Liver (tissue), 9 donors: ENCODE measurements around the gene MND1. TPM values are rescaled to one million over a fixed set of nuclear protein-coding genes. Genes with fewer than 3 reads are reported as not detected.

Source experiments
- DNase-seq: peaks from one replicate; pipeline ENCODE4 v3.0.0-alpha.2; 2017; ENCODE audit warnings: low spot score
- H3K27ac ChIP-seq, 2 donors: one replicate each; pipeline ENCODE4 v1.7.0; 2013; ENCODE audit warnings: inconsistent platforms in 2 of 2, low read length in 2 of 2, control low read depth in 1 of 2, low read depth in 1 of 2, mild to moderate bottlenecking in 1 of 2
- H3K27me3 ChIP-seq, 4 donors: one replicate each; pipeline versions ENCODE4 v1.6.1 to v1.7.0; 2013; ENCODE audit warnings: low read length in 3 of 4, inconsistent platforms in 1 of 4, mild to moderate bottlenecking in 1 of 4, moderate library complexity in 1 of 4; ENCODE audit not compliant: control insufficient read depth in 4 of 4, insufficient read depth in 4 of 4
- H3K36me3 ChIP-seq, 4 donors: one replicate each; pipeline versions ENCODE4 v1.6.1 to v1.7.0; 2013; ENCODE audit warnings: low read length in 3 of 4, mild to moderate bottlenecking in 3 of 4, low read depth in 1 of 4, moderate library complexity in 1 of 4; ENCODE audit not compliant: control insufficient read depth in 4 of 4, insufficient read depth in 3 of 4
- H3K4me1 ChIP-seq, 4 donors: one replicate each; pipeline versions ENCODE4 v1.6.1 to v1.7.0; 2013; ENCODE audit warnings: low read length in 3 of 4, mild to moderate bottlenecking in 3 of 4, moderate library complexity in 1 of 4; ENCODE audit not compliant: control insufficient read depth in 4 of 4, insufficient read depth in 4 of 4
- H3K4me3 ChIP-seq, 3 donors: one replicate each; pipeline versions ENCODE4 v1.6.1 to v1.7.0; 2013; ENCODE audit warnings: low read length in 3 of 3, control low read depth in 1 of 3, low read depth in 1 of 3, mild to moderate bottlenecking in 1 of 3
- H3K9ac ChIP-seq, 2 donors: one replicate each; pipeline ENCODE4 v1.7.0; 2013; ENCODE audit warnings: low read length in 2 of 2, mild to moderate bottlenecking in 2 of 2, moderate library complexity in 2 of 2, control low read depth in 1 of 2, low read depth in 1 of 2
- H3K9me3 ChIP-seq, 4 donors: one replicate each; pipeline versions ENCODE4 v1.6.1 to v1.7.0; 2013; ENCODE audit warnings: low read length in 3 of 4; ENCODE audit not compliant: control insufficient read depth in 4 of 4
- EGR1 ChIP-seq, 2 donors: IDR thresholded peaks; 2 replicates each; pipeline ENCODE4 v1.6.1; 2016 to 2018; ENCODE audit warnings: antibody characterized with exemption in 2 of 2, low read depth in 2 of 2
- FOXA1 ChIP-seq: IDR thresholded peaks from 2 replicates; pipeline ENCODE4 v1.6.1; 2016; ENCODE audit warnings: antibody characterized with exemption
- FOXA2 ChIP-seq: IDR thresholded peaks from 2 replicates; pipeline ENCODE4 v1.6.1; 2016; ENCODE audit warnings: antibody characterized with exemption
- GABPA ChIP-seq, 2 donors: IDR thresholded peaks in 1 of 2; conservative IDR thresholded peaks in 1 of 2; 2 replicates each; pipeline ENCODE4 v1.6.1; 2016; ENCODE audit warnings: antibody characterized with exemption in 2 of 2, mild to moderate bottlenecking in 1 of 2, moderate library complexity in 1 of 2
- HNF4A ChIP-seq, 2 donors: conservative IDR thresholded peaks; 2 replicates each; pipeline ENCODE4 v1.6.1; 2016; ENCODE audit warnings: antibody characterized with exemption in 2 of 2, mild to moderate bottlenecking in 2 of 2
- RAD21 ChIP-seq, 2 donors: IDR thresholded peaks; 2 replicates each; pipeline ENCODE4 v1.6.1; 2016; ENCODE audit warnings: antibody characterized with exemption in 2 of 2, mild to moderate bottlenecking in 2 of 2
- SP1 ChIP-seq: IDR thresholded peaks from 2 replicates; pipeline ENCODE4 v1.6.1; 2018; ENCODE audit warnings: antibody characterized with exemption, mild to moderate bottlenecking
- YY1 ChIP-seq: IDR thresholded peaks from 2 replicates; pipeline ENCODE4 v1.6.1; 2016; ENCODE audit warnings: antibody characterized with exemption, mild to moderate bottlenecking
- WGBS: extraction: QIAGEN DNeasy Blood & Tissue Kit; methylation state at CpG from one replicate; pipeline ENCODE4 v1.1.7; 2013; 5-methylcytosine and 5-hydroxymethylcytosine counted together
- polyA plus RNA-seq, 2 donors: library from polyadenylated mRNA; stranded (reverse) in 1 of 2; unstranded in 1 of 2; fragments of 200-250 nt in 1 of 2; fragments of >200 nt in 1 of 2; fragmentation: Nextera tagmentation in 1 of 2; extraction: Ambion mirVana in 1 of 2; gene quantifications; one replicate each; pipeline versions ENCODE4 v1.2.1 to v1.2.3, GENCODE V29; 2013 to 2015
- total RNA-seq, 2 donors: library from RNA; depleted of rRNA; stranded (reverse); fragments of >200 nt; gene quantifications; one replicate each; pipeline ENCODE4 v1.2.3, GENCODE V29; 2014
- TF ChIP-seq, protein P1 (sequence below): fragments of 150-350 bp; IDR thresholded peaks from 2 replicates; pipeline ENCODE4 v1.5.1; 2017; ENCODE audit warnings: improper control_type of control experiment, low read depth, low read length; ENCODE audit not compliant: missing input control
- TF ChIP-seq, protein P2 (sequence below): IDR thresholded peaks from 2 replicates; pipeline ENCODE4 v1.6.1; 2016; ENCODE audit warnings: antibody characterized with exemption
- TF ChIP-seq, protein P3 (sequence below): IDR thresholded peaks from 2 replicates; pipeline ENCODE4 v1.6.1; 2016; ENCODE audit warnings: antibody characterized with exemption
- TF ChIP-seq, protein P4 (sequence below): IDR thresholded peaks from 2 replicates; pipeline ENCODE4 v1.6.1; 2016; ENCODE audit warnings: antibody characterized with exemption, mild to moderate bottlenecking
- donor health status: healthy.
- donor health status: healthy.
- donor health status: healthy.
- donor health status: healthy.
- donor health status: healthy.

MND1 gene
- total and polyA plus RNA-seq, 4 donors, result 0.17 to 2.5 (median 0.42) TPM

DNA sequence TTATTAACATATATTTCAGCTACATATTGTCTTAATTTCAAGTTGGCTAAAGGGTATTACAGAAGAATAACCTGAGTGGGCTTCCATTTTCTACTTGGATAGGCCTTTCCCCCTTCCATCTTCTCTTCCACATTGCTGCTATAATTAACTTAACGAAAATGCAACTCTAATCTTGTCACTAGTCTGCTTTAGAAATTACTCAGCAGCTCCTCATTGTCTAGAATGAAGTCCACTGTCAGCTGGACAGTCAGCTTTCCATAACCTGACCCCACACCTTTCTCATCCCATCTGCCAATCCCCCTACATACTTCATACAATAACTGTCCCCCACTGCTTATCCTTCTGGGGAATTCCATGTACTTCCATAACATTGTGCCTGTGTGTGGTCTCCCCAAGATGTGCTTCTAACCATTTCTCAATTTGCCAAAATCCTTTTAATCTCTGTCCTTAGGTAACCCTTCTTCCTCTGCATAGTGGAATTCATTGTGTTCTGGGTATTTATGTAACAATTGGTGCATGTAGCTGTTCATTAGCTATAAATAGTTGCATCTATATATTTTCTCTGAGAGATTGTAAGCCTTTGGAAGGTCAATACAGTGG is 4.8 kb downstream of the MND1 start (continued):
- TF ChIP-seq, protein P1, sequence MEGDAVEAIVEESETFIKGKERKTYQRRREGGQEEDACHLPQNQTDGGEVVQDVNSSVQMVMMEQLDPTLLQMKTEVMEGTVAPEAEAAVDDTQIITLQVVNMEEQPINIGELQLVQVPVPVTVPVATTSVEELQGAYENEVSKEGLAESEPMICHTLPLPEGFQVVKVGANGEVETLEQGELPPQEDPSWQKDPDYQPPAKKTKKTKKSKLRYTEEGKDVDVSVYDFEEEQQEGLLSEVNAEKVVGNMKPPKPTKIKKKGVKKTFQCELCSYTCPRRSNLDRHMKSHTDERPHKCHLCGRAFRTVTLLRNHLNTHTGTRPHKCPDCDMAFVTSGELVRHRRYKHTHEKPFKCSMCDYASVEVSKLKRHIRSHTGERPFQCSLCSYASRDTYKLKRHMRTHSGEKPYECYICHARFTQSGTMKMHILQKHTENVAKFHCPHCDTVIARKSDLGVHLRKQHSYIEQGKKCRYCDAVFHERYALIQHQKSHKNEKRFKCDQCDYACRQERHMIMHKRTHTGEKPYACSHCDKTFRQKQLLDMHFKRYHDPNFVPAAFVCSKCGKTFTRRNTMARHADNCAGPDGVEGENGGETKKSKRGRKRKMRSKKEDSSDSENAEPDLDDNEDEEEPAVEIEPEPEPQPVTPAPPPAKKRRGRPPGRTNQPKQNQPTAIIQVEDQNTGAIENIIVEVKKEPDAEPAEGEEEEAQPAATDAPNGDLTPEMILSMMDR, result no peak
- TF ChIP-seq FOXA2, result no peak

DNA sequence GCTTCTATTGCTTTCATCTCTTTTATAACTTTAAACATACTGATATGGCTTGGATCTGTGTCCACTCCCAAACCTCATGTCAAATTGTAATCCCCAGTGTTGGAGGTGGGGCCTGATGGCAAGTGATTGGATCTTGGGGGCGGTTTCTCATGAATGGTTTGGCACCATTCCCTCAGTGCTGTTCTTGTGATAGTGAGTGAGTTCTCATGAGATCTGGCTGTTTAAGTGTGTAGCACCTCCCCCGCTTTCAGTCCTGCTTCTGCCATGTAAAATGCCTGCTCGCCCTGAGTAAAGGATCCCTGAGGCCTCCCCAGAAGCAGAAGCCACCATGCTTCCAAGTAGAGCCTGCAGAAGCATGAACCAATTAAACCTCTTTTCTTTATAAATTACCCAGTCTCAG is 17.7 kb downstream of the MND1 start:
- no peak for DNase-seq
- Histone ChIP-seq H3K9ac (no peak overlapping the region), H3K9me3 (no peaks in the 10 kb centered on the region), H3K27ac (no peak overlapping the region), H3K4me3 (no peak overlapping the region), H3K4me1 (no peaks in the 10 kb centered on the region), H3K36me3 (no peaks in the 10 kb centered on the region), H3K27me3 (no peaks in the 10 kb centered on the region)
- TF ChIP-seq FOXA1 (no peak), SP1 (no peak), YY1 (no peak), GABPA (IDR thresholded peaks at IDR 0.05 in 1 of 2, conservative IDR thresholded peaks at IDR 0.05 in 1 of 2) (no peak), RAD21 (IDR thresholded peaks at IDR 0.05) (no peak)
- TF ChIP-seq, protein P2, sequence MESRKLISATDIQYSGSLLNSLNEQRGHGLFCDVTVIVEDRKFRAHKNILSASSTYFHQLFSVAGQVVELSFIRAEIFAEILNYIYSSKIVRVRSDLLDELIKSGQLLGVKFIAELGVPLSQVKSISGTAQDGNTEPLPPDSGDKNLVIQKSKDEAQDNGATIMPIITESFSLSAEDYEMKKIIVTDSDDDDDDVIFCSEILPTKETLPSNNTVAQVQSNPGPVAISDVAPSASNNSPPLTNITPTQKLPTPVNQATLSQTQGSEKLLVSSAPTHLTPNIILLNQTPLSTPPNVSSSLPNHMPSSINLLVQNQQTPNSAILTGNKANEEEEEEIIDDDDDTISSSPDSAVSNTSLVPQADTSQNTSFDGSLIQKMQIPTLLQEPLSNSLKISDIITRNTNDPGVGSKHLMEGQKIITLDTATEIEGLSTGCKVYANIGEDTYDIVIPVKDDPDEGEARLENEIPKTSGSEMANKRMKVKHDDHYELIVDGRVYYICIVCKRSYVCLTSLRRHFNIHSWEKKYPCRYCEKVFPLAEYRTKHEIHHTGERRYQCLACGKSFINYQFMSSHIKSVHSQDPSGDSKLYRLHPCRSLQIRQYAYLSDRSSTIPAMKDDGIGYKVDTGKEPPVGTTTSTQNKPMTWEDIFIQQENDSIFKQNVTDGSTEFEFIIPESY, result no peak
- TF ChIP-seq, protein P1, result no peak
- WGBS, result 96% methylated on average over 3 of the region's 3 CpGs

DNA sequence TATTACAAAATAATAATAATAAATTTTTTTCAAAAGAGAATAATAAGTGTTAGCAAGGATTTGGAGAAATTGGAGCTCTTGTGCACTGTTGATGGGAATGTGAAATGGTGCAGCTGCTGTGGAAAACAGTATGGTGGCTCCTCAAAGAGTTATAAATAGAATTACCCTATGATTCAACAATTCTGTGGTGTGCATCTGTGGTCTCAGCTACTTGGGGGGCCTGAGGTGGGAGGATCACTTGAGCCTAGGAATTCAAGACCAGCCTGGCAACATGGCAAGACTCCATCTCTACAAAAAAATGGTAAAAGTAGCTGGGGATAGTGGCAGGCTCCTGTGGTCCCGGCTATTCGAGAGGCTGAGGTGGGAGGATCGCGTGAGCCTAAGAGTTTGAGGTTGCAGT is 19.6 kb downstream of the MND1 start:
- no peaks in the 10 kb centered on the region for H3K27me3 ChIP-seq
- no peaks in the 10 kb centered on the region for H3K4me1 ChIP-seq
- WGBS, result 99% methylated on average over 4 of the region's 4 CpGs
- no peaks in the 10 kb centered on the region for H3K36me3 ChIP-seq
- DNase-seq, result no peak
- no peak overlapping the region for H3K4me3 ChIP-seq
- no peaks in the 10 kb centered on the region for H3K9me3 ChIP-seq
- TF ChIP-seq FOXA1 (no peak), GABPA (IDR thresholded peaks at IDR 0.05 in 1 of 2, conservative IDR thresholded peaks at IDR 0.05 in 1 of 2) (no peak), RAD21 (IDR thresholded peaks at IDR 0.05) (no peak), HNF4A (conservative IDR thresholded peaks at IDR 0.05) (no peak), EGR1 (IDR thresholded peaks at IDR 0.05; ENCODE audit: low read depth in 2 of 2) (no peak)
- TF ChIP-seq, protein P3, sequence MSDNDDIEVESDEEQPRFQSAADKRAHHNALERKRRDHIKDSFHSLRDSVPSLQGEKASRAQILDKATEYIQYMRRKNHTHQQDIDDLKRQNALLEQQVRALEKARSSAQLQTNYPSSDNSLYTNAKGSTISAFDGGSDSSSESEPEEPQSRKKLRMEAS, result no peak
- TF ChIP-seq, protein P1, result no peak
- TF ChIP-seq, protein P4, sequence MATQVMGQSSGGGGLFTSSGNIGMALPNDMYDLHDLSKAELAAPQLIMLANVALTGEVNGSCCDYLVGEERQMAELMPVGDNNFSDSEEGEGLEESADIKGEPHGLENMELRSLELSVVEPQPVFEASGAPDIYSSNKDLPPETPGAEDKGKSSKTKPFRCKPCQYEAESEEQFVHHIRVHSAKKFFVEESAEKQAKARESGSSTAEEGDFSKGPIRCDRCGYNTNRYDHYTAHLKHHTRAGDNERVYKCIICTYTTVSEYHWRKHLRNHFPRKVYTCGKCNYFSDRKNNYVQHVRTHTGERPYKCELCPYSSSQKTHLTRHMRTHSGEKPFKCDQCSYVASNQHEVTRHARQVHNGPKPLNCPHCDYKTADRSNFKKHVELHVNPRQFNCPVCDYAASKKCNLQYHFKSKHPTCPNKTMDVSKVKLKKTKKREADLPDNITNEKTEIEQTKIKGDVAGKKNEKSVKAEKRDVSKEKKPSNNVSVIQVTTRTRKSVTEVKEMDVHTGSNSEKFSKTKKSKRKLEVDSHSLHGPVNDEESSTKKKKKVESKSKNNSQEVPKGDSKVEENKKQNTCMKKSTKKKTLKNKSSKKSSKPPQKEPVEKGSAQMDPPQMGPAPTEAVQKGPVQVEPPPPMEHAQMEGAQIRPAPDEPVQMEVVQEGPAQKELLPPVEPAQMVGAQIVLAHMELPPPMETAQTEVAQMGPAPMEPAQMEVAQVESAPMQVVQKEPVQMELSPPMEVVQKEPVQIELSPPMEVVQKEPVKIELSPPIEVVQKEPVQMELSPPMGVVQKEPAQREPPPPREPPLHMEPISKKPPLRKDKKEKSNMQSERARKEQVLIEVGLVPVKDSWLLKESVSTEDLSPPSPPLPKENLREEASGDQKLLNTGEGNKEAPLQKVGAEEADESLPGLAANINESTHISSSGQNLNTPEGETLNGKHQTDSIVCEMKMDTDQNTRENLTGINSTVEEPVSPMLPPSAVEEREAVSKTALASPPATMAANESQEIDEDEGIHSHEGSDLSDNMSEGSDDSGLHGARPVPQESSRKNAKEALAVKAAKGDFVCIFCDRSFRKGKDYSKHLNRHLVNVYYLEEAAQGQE, result no peak
- TF ChIP-seq, protein P2, result no peak
- no peak overlapping the region for H3K27ac ChIP-seq
- H3K9ac ChIP-seq, result no peak overlapping the region
